Measurements from ENCODE around the gene PRRG2.

Gene PRRG2

DNA sequence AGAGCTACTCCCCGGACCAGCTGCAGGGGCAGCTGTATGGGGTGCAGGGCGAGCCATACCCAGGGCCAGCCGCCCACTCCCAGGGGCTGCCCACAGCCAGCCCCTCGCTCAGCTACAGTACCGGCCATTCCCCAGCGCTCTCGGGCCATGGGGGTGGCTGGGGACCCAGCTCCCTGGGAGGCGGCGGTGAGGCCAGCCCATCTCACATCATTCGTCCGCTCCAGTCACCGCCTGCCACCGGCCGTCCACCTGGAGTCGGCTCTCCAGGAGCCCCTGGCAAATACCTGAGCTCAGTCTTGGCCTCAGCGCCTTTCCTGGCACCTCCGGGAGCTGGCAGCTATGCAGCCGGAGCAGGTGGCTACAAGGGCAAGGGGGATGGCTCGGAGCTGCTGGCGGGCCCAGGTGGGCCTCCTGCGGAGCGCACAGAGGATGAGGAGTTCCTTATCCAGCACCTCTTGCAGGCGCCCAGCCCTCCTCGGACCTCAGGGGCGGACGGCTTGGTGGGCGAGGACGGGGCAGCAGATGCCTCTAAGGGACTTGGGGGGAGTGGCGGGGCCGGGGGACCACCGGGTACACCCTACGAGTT is 14.8 kb downstream of the PRRG2 start:
- no peak for TF ChIP-seq FOXP2 (optimal IDR thresholded peaks at IDR 0.05; ENCODE audit: borderline replicate concordance, extremely low read depth, extremely low read length, insufficient read depth)
- TF ChIP-seq SIN3A (IDR thresholded peaks at IDR 0.05; ENCODE audit: borderline replicate concordance, insufficient read depth, low read length) = no peak
- TF ChIP-seq TAF1 (IDR thresholded peaks at IDR 0.05; ENCODE audit: borderline replicate concordance, insufficient read depth, low read length) = no peak
- TF ChIP-seq, protein P1, sequence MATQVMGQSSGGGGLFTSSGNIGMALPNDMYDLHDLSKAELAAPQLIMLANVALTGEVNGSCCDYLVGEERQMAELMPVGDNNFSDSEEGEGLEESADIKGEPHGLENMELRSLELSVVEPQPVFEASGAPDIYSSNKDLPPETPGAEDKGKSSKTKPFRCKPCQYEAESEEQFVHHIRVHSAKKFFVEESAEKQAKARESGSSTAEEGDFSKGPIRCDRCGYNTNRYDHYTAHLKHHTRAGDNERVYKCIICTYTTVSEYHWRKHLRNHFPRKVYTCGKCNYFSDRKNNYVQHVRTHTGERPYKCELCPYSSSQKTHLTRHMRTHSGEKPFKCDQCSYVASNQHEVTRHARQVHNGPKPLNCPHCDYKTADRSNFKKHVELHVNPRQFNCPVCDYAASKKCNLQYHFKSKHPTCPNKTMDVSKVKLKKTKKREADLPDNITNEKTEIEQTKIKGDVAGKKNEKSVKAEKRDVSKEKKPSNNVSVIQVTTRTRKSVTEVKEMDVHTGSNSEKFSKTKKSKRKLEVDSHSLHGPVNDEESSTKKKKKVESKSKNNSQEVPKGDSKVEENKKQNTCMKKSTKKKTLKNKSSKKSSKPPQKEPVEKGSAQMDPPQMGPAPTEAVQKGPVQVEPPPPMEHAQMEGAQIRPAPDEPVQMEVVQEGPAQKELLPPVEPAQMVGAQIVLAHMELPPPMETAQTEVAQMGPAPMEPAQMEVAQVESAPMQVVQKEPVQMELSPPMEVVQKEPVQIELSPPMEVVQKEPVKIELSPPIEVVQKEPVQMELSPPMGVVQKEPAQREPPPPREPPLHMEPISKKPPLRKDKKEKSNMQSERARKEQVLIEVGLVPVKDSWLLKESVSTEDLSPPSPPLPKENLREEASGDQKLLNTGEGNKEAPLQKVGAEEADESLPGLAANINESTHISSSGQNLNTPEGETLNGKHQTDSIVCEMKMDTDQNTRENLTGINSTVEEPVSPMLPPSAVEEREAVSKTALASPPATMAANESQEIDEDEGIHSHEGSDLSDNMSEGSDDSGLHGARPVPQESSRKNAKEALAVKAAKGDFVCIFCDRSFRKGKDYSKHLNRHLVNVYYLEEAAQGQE (IDR thresholded peaks at IDR 0.05; ENCODE audit: insufficient read depth in 1 of 2, low read depth in 2 of 2, low read length in 2 of 2) = no peak
- no peak for TF ChIP-seq POLR2AphosphoS5 (IDR thresholded peaks at IDR 0.05; ENCODE audit: low read depth, low read length)

DNA sequence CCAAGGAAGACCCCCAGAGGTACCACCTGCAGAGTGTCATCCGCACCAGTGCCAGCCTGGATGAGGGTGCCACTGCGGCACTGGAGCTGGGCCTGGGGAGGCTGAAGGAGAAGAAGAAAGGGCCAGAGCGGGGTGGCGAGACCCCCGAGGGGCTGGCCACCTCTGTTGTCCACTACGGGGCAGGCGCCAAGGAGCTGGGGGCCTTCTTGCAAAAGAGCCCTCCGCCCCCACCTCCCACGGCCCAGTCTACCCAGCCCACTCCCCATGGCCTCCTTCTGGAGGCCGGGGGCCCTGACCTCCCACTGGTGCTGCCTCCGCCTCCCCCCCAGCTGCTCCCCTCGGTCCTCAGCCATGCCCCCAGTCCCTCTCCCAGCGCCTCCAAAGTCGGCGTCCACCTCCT is 15.3 kb downstream of the PRRG2 start:
- no peak for TF ChIP-seq POLR2AphosphoS5 (IDR thresholded peaks at IDR 0.05; ENCODE audit: low read depth, low read length)
- no peak for TF ChIP-seq FOXP2 (optimal IDR thresholded peaks at IDR 0.05; ENCODE audit: borderline replicate concordance, extremely low read depth, extremely low read length, insufficient read depth)
- TF ChIP-seq TAF1 (IDR thresholded peaks at IDR 0.05; ENCODE audit: borderline replicate concordance, insufficient read depth, low read length) = no peak
- TF ChIP-seq, protein P1 (IDR thresholded peaks at IDR 0.05; ENCODE audit: insufficient read depth in 1 of 2, low read depth in 2 of 2, low read length in 2 of 2) = no peak
- TF ChIP-seq SIN3A (IDR thresholded peaks at IDR 0.05; ENCODE audit: borderline replicate concordance, insufficient read depth, low read length) = no peak

DNA sequence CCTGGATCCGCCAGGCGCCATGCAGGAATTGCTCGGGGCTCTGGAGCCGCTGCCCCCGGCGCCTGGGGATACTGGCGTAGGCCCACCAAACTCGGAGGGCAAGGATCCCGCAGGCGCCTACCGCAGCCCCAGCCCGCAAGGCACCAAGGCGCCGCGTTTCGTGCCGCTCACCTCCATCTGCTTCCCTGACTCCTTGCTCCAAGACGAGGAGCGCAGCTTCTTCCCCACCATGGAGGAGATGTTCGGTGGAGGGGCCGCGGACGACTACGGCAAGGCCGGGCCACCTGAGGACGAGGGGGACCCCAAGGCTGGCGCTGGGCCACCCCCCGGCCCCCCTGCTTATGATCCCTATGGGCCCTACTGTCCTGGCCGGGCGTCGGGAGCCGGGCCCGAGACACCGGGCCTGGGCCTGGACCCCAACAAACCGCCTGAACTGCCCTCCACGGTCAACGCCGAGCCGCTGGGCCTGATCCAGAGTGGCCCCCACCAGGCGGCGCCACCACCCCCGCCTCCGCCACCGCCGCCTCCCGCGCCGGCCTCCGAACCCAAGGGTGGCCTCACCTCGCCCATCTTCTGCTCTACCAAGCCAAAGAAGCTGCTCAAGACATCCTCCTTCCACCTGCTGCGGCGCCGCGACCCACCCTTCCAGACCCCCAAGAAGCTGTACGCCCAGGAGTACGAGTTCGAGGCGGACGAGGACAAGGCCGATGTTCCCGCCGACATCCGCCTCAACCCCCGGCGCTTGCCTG is 16.0 kb downstream of the PRRG2 start:
- TF ChIP-seq POLR2AphosphoS5 (IDR thresholded peaks at IDR 0.05; ENCODE audit: low read depth, low read length) (no peak), TAF1 (IDR thresholded peaks at IDR 0.05; ENCODE audit: borderline replicate concordance, insufficient read depth, low read length) (no peak), SIN3A (IDR thresholded peaks at IDR 0.05; ENCODE audit: borderline replicate concordance, insufficient read depth, low read length) (no peak), FOXP2 (optimal IDR thresholded peaks at IDR 0.05; ENCODE audit: borderline replicate concordance, extremely low read depth, extremely low read length, insufficient read depth) (no peak)
- TF ChIP-seq, protein P1 (IDR thresholded peaks at IDR 0.05; ENCODE audit: insufficient read depth in 1 of 2, low read depth in 2 of 2, low read length in 2 of 2) = no peak

DNA sequence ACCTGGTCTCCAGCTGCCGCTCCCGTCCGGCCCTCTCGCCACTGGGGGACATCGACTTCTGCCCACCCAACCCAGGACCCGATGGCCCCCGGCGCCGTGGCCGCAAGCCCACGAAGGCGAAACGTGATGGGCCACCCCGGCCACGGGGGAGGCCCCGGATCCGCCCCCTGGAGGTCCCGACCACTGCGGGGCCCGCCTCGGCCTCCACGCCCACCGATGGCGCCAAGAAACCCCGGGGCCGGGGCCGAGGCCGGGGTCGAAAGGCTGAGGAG is 16.5 kb downstream of the PRRG2 start:
- TF ChIP-seq, protein P1 (IDR thresholded peaks at IDR 0.05; ENCODE audit: insufficient read depth in 1 of 2, low read depth in 2 of 2, low read length in 2 of 2) = no peak
- TF ChIP-seq POLR2AphosphoS5 (IDR thresholded peaks at IDR 0.05; ENCODE audit: low read depth, low read length) (no peak), TAF1 (IDR thresholded peaks at IDR 0.05; ENCODE audit: borderline replicate concordance, insufficient read depth, low read length) (no peak), SIN3A (IDR thresholded peaks at IDR 0.05; ENCODE audit: borderline replicate concordance, insufficient read depth, low read length) (no peak), FOXP2 (optimal IDR thresholded peaks at IDR 0.05; ENCODE audit: borderline replicate concordance, extremely low read depth, extremely low read length, insufficient read depth) (no peak)

Data from PFSK-1 (cell line).